HUES48 (cell line): ENCODE results near the gene CASP9.

Experiments used
- H3K27ac ChIP-seq: one replicate; pipeline ENCODE4 v1.7.0; 2013; ENCODE audit warnings: low read depth, low read length, inconsistent platforms
- H3K27me3 ChIP-seq: 2 replicates; pipeline ENCODE4 v1.6.1; 2013; ENCODE audit warnings: mild to moderate bottlenecking, low read length; ENCODE audit not compliant: control insufficient read depth, insufficient read depth
- H3K36me3 ChIP-seq: 2 replicates; pipeline ENCODE4 v1.6.1; 2013; ENCODE audit warnings: low read length; ENCODE audit not compliant: control insufficient read depth, insufficient read depth
- H3K4me1 ChIP-seq: 2 replicates; pipeline ENCODE4 v1.6.1; 2013; ENCODE audit warnings: mild to moderate bottlenecking, low read length; ENCODE audit not compliant: control insufficient read depth, insufficient read depth
- H3K4me3 ChIP-seq: 2 replicates; pipeline ENCODE4 v1.5.1; 2013; ENCODE audit warnings: mild to moderate bottlenecking, low read depth, low read length
- H3K9ac ChIP-seq: 2 replicates; pipeline ENCODE4 v1.6.1; 2013; ENCODE audit warnings: mild to moderate bottlenecking, low read depth, low read length, moderate library complexity
- H3K9me3 ChIP-seq: 2 replicates; pipeline ENCODE4 v1.6.1; 2013; ENCODE audit warnings: low read length; ENCODE audit not compliant: control insufficient read depth, insufficient read depth

The CASP9 gene

DNA sequence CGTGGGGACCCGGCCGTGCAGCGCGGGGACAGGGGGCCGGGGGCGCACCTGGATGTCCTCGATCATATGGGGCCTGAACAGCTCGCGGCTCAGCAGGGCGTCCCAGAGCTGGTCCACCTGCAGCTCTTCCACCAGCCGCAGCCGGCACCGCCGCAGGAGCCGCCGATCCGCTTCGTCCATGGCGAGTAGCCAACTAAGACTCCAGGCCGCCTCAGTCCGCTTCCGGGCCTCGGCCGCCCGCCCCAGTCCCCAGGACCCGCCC is at the start of gene CASP9:
TSS of gene CASP9 (minus strand) at position 195 of the 262 bp plus-strand sequence. CDS start at position 180, 15 bp downstream.
- H3K27ac ChIP-seq, result peak within 1 kb of the TSS; percentile 98
- H3K9ac ChIP-seq, result peak within 1 kb of the TSS; percentile 94
- no peaks in the 10 kb centered on the region for H3K9me3 ChIP-seq

DNA sequence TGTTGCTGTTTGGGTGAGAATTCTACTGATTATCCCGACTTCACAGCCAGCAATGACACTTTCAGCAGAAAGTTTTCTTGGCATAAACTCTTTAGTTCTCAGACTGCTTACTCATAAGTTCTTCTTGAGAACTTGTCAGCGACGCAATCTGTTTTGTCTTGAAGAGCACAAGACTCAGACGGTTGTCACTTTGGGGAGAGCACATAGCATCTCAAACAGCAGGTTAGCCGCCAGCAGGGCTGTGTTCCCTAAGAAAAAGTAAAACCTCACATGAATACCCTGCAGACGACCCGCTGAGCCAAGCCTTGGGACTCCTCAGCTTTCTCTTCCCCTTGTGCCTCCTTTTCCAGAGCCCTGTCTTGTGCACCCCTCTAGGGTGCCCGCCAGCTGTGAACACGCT is 49.5 kb upstream of the CASP9 start:
- Histone ChIP-seq H3K9me3 (no peaks in the 10 kb centered on the region), H3K27me3 (no peaks in the 10 kb centered on the region), H3K4me1 (no peaks in the 10 kb centered on the region), H3K36me3 (peaks cover 30% of the 10 kb centered on the region), H3K9ac (no peak overlapping the region), H3K4me3 (no peak overlapping the region), H3K27ac (peak overlapping the region; percentile 12)

More for the DNA sequence above, at the start of gene CASP9:
- Histone ChIP-seq H3K4me3 (peak within 1 kb of the TSS; percentile 90), H3K27me3 (no peaks in the 10 kb centered on the region), H3K36me3 (no peaks in the 10 kb centered on the region; the same call in 1 of the 2 replicates), H3K4me1 (peaks cover 18% of the 10 kb centered on the region)

DNA sequence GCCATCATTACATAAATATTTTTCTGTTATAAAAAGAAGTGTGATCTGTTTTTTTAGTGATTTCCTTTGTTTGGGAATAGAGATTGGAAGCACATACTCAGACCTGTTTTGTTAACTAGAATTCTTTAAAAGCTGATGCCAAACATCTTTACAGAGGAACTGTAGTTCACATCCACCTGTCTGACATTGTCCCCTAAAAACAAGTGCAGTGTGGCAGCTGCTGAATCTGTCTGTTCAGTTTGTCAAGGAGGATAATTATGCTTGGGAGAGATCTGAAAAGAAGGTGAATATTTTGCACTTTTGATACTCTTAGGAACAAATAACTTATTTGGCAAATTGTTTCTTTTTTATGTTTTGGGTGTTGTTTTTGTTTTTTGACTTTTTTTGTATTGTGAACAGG is 47.3 kb upstream of the CASP9 start:
- Histone ChIP-seq H3K4me3 (no peak overlapping the region), H3K27me3 (no peaks in the 10 kb centered on the region), H3K36me3 (peaks cover 52% of the 10 kb centered on the region), H3K9me3 (no peaks in the 10 kb centered on the region), H3K27ac (no peak overlapping the region), H3K9ac (no peak overlapping the region), H3K4me1 (no peaks in the 10 kb centered on the region)

DNA sequence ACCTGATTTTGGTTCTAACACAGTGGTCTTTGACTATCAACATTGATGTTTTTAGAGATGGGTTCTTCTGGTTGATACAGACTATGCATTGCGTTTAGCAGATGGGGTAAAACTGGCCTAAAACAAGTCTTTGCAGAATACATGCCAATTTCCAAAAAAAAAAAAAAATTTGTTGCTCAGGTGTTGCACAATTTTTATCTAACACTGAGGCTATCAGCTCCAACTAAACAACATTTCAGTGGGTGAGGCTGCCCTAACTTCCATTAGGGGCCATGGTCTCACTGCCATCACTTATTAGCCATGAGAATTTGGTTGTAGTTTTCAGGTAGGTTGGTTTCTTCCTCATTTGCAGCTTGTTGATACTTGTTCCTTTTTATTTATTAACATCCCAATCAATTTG is 46.8 kb upstream of the CASP9 start:
- H3K9ac ChIP-seq, result no peak overlapping the region
- H3K27ac ChIP-seq, result no peak overlapping the region
- no peak overlapping the region for H3K4me3 ChIP-seq
- H3K27me3 ChIP-seq, result no peaks in the 10 kb centered on the region
- H3K9me3 ChIP-seq, result no peaks in the 10 kb centered on the region
- H3K36me3 ChIP-seq, result peaks cover 56% of the 10 kb centered on the region
- no peaks in the 10 kb centered on the region for H3K4me1 ChIP-seq

DNA sequence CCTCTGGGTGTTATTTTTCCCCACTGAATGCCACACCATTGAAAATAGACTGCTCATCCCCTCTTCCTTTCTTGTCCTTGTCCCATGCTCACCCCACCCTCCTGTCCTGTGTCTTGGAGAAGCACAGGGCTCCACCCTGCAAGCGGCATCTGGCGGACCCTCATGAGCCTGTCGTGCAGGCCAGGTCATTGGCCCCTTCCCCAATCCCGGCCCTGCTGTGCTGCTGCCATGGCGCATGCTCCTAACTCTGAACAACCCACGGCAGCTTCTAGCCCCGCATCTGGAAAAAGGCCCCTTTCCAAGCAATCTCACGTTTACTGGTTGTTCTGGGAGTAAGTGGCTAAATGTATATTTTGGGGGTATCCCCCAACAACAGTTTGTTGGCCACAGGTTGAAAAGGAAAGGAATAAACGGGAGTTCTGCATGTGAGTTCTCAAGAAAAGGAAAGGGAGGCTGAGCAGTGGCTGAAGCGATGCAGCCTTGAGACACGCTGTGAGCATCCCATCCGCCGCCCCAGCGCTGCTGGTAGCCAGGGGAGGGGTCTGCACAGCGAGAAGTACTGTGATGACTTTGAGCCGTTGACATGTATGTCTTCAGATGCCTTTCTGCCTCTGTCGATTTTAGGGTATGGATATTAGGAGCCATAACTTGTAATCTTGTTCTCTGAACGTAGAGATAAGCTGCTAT is 44.5 kb upstream of the CASP9 start:
- Histone ChIP-seq H3K4me1 (no peaks in the 10 kb centered on the region), H3K27me3 (no peaks in the 10 kb centered on the region), H3K36me3 (peaks cover 70% of the 10 kb centered on the region), H3K27ac (no peak overlapping the region), H3K9ac (no peak overlapping the region), H3K4me3 (no peak overlapping the region), H3K9me3 (no peaks in the 10 kb centered on the region)

DNA sequence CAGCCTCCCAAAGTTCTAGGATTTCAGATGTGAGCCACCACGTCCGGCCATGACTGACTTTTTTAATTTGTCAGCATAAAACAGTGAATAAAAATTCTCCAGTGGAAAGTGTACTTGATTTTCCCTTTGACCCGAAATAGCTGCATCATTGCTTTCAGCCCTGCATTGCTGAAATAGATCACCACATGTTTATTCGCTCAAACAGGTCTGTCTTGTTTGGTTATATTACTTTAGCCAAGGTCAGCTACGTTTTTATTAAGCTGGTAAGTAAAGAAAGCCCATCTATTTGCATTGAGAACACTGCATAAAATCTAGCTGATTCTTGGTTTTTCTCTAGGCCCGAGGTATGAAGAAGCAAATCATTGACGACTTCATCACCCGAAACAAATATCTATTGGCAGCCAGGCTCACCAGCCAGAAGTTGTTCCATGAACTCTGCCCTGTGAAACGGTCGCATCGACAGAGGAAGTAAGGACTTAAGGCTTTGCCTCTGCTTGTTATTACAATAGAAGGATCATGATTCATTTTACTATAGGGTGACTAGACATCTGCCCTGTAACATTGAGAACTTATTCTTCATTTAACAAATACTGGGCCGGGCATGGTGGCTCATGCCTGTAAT is 35.3 kb upstream of the CASP9 start:
- Histone ChIP-seq H3K27me3 (no peaks in the 10 kb centered on the region), H3K9me3 (no peaks in the 10 kb centered on the region), H3K27ac (no peak overlapping the region), H3K36me3 (peaks cover 46% of the 10 kb centered on the region), H3K9ac (no peak overlapping the region), H3K4me3 (no peak overlapping the region), H3K4me1 (no peaks in the 10 kb centered on the region)

DNA sequence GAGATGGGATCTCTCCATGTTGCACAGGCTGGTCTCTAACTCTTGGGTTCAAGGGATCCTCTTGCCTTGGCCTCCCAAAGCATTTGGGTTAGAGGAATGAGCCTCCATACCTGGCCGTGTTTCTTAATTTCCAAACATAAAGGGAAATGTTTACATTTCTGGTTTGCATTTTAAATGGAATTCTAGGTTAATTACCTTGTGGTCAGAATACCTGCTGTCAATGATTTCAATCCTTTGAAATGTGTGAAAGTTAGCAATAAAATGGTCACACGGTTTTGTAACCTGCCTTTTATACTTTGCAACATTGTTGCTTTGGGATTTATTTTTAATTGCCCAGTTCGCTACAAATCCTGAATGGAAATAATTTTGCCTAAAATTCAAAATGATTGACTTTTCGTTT is 34.5 kb upstream of the CASP9 start:
- no peak overlapping the region for H3K27ac ChIP-seq
- no peaks in the 10 kb centered on the region for H3K9me3 ChIP-seq
- H3K4me3 ChIP-seq, result no peak overlapping the region
- no peaks in the 10 kb centered on the region for H3K4me1 ChIP-seq
- peaks cover 41% of the 10 kb centered on the region for H3K36me3 ChIP-seq
- no peak overlapping the region for H3K9ac ChIP-seq
- no peaks in the 10 kb centered on the region for H3K27me3 ChIP-seq

DNA sequence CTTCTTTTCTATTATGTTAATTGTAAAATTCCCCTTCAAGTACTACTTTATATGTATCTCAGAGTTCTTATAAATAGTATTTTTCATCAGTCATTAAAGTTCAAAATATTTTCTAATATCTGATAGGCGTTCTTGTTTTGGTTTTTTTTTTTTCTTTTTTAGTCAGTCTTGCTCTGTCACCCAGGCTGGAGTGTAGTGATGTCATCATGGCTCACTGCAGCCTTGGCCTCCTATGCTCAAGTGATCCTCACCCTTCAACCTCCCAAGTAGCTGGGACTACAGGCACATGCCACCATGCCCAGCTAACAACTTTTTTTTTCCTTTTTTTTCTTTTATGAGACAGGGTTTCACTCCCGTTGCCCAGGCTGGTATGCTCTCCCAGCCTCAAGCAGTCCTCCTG is 33.6 kb upstream of the CASP9 start:
- Histone ChIP-seq H3K27me3 (no peaks in the 10 kb centered on the region), H3K9ac (no peak overlapping the region), H3K4me3 (no peak overlapping the region), H3K9me3 (no peaks in the 10 kb centered on the region), H3K27ac (no peak overlapping the region), H3K36me3 (peaks cover 37% of the 10 kb centered on the region), H3K4me1 (no peaks in the 10 kb centered on the region)

DNA sequence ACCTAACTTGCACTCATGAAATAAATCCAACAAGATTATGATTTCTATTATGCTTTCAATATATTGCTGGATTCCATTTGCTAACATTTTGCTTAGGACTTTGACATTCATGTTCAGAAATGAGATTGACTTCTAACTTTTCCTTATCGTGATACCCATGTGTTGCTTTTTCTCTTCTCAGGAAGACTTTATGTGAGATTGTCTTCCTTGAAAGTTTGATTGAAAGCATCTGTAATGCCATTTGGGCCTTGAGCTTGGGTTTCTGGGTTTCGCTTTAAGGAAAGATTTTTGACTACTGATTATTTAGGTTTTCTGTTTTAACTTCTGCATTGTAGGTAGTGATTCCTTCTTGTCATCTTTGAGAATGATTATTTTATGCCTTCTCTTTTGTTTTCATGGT is 33.0 kb upstream of the CASP9 start:
- H3K9me3 ChIP-seq, result no peaks in the 10 kb centered on the region
- H3K4me1 ChIP-seq, result no peaks in the 10 kb centered on the region
- H3K27ac ChIP-seq, result no peak overlapping the region
- no peak overlapping the region for H3K4me3 ChIP-seq
- H3K9ac ChIP-seq, result no peak overlapping the region
- H3K36me3 ChIP-seq, result peaks cover 31% of the 10 kb centered on the region
- H3K27me3 ChIP-seq, result no peaks in the 10 kb centered on the region

DNA sequence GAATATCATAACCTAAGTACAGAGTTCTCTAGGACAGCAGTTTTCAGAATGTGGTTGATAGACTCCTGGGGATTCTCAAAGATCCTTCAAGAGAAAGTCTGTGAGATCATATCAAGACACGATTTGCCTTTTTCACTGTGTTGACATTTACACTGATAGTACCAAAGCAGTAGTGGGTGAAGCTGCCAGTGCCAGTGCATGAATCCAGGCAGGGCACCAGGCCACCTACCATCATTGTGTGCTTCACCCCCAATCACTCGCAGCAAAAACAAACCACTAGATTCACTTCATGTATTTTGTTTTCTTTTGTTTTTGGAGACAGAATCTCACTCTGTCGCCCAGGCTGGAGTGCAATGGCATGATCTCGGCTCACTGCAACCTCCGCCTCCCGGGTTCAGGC is 26.6 kb upstream of the CASP9 start:
- no peaks in the 10 kb centered on the region for H3K27me3 ChIP-seq
- H3K4me3 ChIP-seq, result no peak overlapping the region
- no peaks in the 10 kb centered on the region for H3K4me1 ChIP-seq
- no peak overlapping the region for H3K9ac ChIP-seq
- peaks cover 49% of the 10 kb centered on the region for H3K36me3 ChIP-seq
- H3K27ac ChIP-seq, result no peak overlapping the region
- H3K9me3 ChIP-seq, result no peaks in the 10 kb centered on the region

DNA sequence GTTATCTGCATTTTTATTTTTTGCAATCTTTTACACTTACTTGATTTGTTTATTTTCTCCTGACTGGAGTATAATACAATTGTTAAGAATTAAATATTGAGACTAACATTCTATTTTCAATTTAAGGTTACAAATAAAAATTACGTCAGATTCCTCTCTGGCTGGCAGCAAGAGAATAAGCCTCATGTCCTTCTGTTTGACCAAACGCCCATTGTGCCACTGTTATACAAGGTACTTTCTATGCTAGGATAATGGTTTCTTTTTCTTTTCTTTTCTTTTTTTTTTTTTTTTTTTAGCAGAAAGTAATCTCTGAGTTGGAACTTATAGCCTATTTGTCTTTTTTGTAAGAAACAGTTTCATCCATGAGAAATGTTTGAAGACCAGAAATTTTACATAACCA is 22.6 kb upstream of the CASP9 start:
- Histone ChIP-seq H3K9ac (no peak overlapping the region), H3K4me3 (no peak overlapping the region), H3K36me3 (peaks cover 76% of the 10 kb centered on the region), H3K27ac (no peak overlapping the region), H3K4me1 (no peaks in the 10 kb centered on the region), H3K27me3 (no peaks in the 10 kb centered on the region), H3K9me3 (no peaks in the 10 kb centered on the region)
